Measurements from ENCODE around the gene TCHP. TPM values are rescaled to one million over a fixed set of nuclear protein-coding genes. Genes with fewer than 3 reads are reported as not detected.

TCHP gene
- total RNA-seq, 1 donor from 2014 or later: 8.6 TPM

DNA sequence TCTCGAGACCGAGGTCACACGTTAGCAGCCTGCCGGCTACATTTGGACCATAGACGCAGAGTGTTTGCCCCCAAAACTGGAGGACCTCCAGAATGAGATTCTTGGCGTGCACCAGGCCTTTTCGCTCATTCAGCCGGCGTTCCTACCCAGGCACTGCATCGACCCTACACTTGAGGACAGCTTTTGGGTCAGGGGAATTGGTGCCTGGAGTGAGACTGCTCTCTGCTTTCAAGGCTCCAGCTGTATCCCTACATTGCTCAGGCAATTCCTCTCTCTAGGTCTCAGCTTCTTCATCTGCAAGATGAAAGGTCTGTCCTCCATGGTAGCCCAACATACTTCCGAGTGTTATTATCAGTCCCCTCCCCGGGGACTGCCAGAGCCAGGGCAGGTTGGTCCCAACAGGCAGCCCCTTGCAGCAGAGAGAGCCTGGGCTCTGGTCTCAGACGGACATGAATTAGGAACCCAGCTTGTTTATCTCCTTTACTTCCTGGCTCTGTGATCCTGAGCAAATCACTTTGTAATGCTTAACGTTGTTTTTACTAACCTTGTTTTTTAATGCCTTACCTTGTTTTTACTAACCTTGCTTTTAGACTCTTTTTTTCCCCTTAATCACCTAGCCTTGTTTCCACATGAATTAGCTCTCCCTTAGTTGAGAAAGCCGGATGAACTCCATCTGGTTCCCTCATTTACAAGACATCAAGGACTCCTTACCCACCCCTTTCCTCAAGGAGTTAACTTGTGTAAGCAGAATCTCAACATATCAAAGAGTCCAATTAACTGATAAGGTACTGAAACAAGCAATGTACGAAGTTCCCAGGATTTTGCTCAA, 892 bp downstream of the TCHP start:
- peaks cover 20% of the 10 kb centered on the region for H3K36me3 ChIP-seq (ENCODE audit: insufficient read depth, low read length)
- no peaks in the 10 kb centered on the region for H3K4me1 Mint-ChIP-seq (ENCODE audit: low read depth, unreplicated experiment)
- H3K27me3 Mint-ChIP-seq (ENCODE audit: low read depth, unreplicated experiment): peaks cover 6% of the 10 kb centered on the region
- H3K9me3 ChIP-seq (ENCODE audit: insufficient read depth, low read depth, low read length): no peaks in the 10 kb centered on the region
- peaks cover 11% of the 10 kb centered on the region for H3K36me3 Mint-ChIP-seq (ENCODE audit: low read depth, unreplicated experiment)
- peak overlapping the region; percentile 94 for H3K27ac Mint-ChIP-seq (ENCODE audit: unreplicated experiment)
- H3K4me3 Mint-ChIP-seq (ENCODE audit: unreplicated experiment): peak overlapping the region; percentile 97
- peak overlapping the region; percentile 78 for H3K27ac ChIP-seq (ENCODE audit: low read depth, low read length)
- TF ChIP-seq EZH2 (IDR thresholded peaks at IDR 0.05; ENCODE audit: insufficient read depth, low read length): no peak
- TF ChIP-seq, protein P1, sequence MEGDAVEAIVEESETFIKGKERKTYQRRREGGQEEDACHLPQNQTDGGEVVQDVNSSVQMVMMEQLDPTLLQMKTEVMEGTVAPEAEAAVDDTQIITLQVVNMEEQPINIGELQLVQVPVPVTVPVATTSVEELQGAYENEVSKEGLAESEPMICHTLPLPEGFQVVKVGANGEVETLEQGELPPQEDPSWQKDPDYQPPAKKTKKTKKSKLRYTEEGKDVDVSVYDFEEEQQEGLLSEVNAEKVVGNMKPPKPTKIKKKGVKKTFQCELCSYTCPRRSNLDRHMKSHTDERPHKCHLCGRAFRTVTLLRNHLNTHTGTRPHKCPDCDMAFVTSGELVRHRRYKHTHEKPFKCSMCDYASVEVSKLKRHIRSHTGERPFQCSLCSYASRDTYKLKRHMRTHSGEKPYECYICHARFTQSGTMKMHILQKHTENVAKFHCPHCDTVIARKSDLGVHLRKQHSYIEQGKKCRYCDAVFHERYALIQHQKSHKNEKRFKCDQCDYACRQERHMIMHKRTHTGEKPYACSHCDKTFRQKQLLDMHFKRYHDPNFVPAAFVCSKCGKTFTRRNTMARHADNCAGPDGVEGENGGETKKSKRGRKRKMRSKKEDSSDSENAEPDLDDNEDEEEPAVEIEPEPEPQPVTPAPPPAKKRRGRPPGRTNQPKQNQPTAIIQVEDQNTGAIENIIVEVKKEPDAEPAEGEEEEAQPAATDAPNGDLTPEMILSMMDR (IDR thresholded peaks at IDR 0.05; ENCODE audit: insufficient read depth, low read depth, low read length): no peak
- H4K20me1 ChIP-seq (ENCODE audit: insufficient read depth, low read length): no peaks in the 10 kb centered on the region
- peak overlapping the region; percentile 96 for H2AFZ ChIP-seq (ENCODE audit: low read depth, low read length)
- H3K4me2 ChIP-seq (ENCODE audit: low read length): peak overlapping the region; percentile 99
- FAIRE-seq (no peak), DNase-seq (ENCODE audit: low read depth) (no peak)
- H3K27me3 ChIP-seq (ENCODE audit: insufficient read depth, low read length): no peaks in the 10 kb centered on the region
- peak overlapping the region; percentile 90 for H3K9ac ChIP-seq (ENCODE audit: low read length)
- peaks cover 9% of the 10 kb centered on the region for H3K4me1 ChIP-seq (ENCODE audit: insufficient read depth, low read length)
- H3K79me2 ChIP-seq (ENCODE audit: insufficient read depth, low read length): peaks cover 31% of the 10 kb centered on the region
- H3K9me3 Mint-ChIP-seq (ENCODE audit: unreplicated experiment): no peaks in the 10 kb centered on the region
- peak overlapping the region; percentile 74 for H3K4me3 ChIP-seq (ENCODE audit: insufficient read depth, low read depth, low read length)

DNA sequence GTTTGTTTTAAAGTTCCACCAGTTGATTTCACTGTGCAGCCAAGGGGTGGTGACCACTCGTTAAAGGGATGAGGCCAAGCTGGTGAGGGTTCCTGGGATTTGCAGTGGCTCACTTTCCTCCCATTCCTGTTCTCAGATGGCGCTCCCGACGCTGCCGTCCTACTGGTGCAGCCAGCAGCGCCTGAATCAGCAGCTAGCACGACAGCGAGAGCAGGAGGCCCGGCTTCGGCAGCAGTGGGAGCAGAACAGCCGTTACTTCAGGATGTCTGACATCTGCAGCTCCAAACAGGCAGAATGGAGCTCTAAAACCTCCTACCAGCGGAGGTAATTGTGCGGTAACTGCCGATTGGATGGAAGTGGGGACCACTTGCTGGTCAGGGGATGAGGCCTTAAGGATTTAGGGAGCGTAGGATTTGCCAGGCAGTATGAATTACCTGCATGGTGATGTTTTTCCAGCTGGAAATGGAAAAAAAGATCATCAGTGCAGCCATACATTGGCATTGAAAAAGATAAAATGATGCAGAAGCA, 2.9 kb downstream of the TCHP start:
- no peak for TF ChIP-seq EZH2 (IDR thresholded peaks at IDR 0.05; ENCODE audit: insufficient read depth, low read length)
- TF ChIP-seq, protein P1 (IDR thresholded peaks at IDR 0.05; ENCODE audit: insufficient read depth, low read depth, low read length): no peak
- no peak overlapping the region for H3K27ac ChIP-seq (ENCODE audit: low read depth, low read length)
- H3K4me1 Mint-ChIP-seq (ENCODE audit: low read depth, unreplicated experiment): no peaks in the 10 kb centered on the region
- DNase-seq (ENCODE audit: low read depth) (no peak), FAIRE-seq (no peak)
- H3K27me3 Mint-ChIP-seq (ENCODE audit: low read depth, unreplicated experiment): peaks cover under 1% of the 10 kb centered on the region
- no peak overlapping the region for H3K4me3 Mint-ChIP-seq (ENCODE audit: unreplicated experiment)
- H3K36me3 ChIP-seq (ENCODE audit: insufficient read depth, low read length): peaks cover 34% of the 10 kb centered on the region
- peaks cover 9% of the 10 kb centered on the region for H3K4me1 ChIP-seq (ENCODE audit: insufficient read depth, low read length)
- no peak overlapping the region for H3K27ac Mint-ChIP-seq (ENCODE audit: unreplicated experiment)
- H2AFZ ChIP-seq (ENCODE audit: low read depth, low read length): no peak overlapping the region
- peaks cover 20% of the 10 kb centered on the region for H3K36me3 Mint-ChIP-seq (ENCODE audit: low read depth, unreplicated experiment)
- H3K4me3 ChIP-seq (ENCODE audit: insufficient read depth, low read depth, low read length): no peak overlapping the region
- H3K9ac ChIP-seq (ENCODE audit: low read length): no peak overlapping the region
- H3K9me3 ChIP-seq (ENCODE audit: insufficient read depth, low read depth, low read length): no peaks in the 10 kb centered on the region
- no peaks in the 10 kb centered on the region for H3K27me3 ChIP-seq (ENCODE audit: insufficient read depth, low read length)
- peaks cover 31% of the 10 kb centered on the region for H3K79me2 ChIP-seq (ENCODE audit: insufficient read depth, low read length)
- no peaks in the 10 kb centered on the region for H3K9me3 Mint-ChIP-seq (ENCODE audit: unreplicated experiment)
- H4K20me1 ChIP-seq (ENCODE audit: insufficient read depth, low read length): no peaks in the 10 kb centered on the region
- H3K4me2 ChIP-seq (ENCODE audit: low read length): no peak overlapping the region

DNA sequence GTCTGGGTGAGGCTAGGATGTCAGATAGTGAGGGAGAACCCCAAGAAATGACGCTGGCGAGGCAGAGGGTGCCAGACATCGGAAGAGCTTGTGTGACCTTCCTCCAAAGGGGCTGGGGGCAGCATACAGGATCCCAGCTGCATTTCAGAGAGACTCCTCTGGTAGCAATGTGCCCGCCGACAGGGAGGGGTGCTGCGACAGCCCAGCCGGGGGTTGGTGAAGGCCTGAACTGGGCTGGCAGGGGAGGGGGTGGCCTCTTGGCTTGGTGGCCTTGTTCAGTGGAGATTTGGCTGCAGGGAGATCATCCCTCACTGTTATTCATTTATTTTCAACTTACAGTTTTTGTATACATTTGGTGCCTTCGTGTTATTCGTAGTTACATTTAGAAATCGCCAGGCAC, 5.2 kb downstream of the TCHP start:
- no peak overlapping the region for H2AFZ ChIP-seq (ENCODE audit: low read depth, low read length)
- H3K9ac ChIP-seq (ENCODE audit: low read length): no peak overlapping the region
- no peak for TF ChIP-seq EZH2 (IDR thresholded peaks at IDR 0.05; ENCODE audit: insufficient read depth, low read length)
- TF ChIP-seq, protein P1 (IDR thresholded peaks at IDR 0.05; ENCODE audit: insufficient read depth, low read depth, low read length): no peak
- no peak for FAIRE-seq
- H3K4me3 ChIP-seq (ENCODE audit: insufficient read depth, low read depth, low read length): no peak overlapping the region
- no peaks in the 10 kb centered on the region for H4K20me1 ChIP-seq (ENCODE audit: insufficient read depth, low read length)
- H3K79me2 ChIP-seq (ENCODE audit: insufficient read depth, low read length): peaks cover 23% of the 10 kb centered on the region
- Mint-ChIP-seq H3K27ac (ENCODE audit: unreplicated experiment) (no peak overlapping the region), H3K4me3 (ENCODE audit: unreplicated experiment) (no peak overlapping the region), H3K4me1 (ENCODE audit: low read depth, unreplicated experiment) (no peaks in the 10 kb centered on the region), H3K36me3 (ENCODE audit: low read depth, unreplicated experiment) (peaks cover 23% of the 10 kb centered on the region), H3K9me3 (ENCODE audit: unreplicated experiment) (no peaks in the 10 kb centered on the region), H3K27me3 (ENCODE audit: low read depth, unreplicated experiment) (no peaks in the 10 kb centered on the region)
- H3K4me2 ChIP-seq (ENCODE audit: low read length): no peak overlapping the region
- peaks cover 9% of the 10 kb centered on the region for H3K4me1 ChIP-seq (ENCODE audit: insufficient read depth, low read length)
- no peak overlapping the region for H3K27ac ChIP-seq (ENCODE audit: low read depth, low read length)
- H3K36me3 ChIP-seq (ENCODE audit: insufficient read depth, low read length): peaks cover 36% of the 10 kb centered on the region
- no peaks in the 10 kb centered on the region for H3K27me3 ChIP-seq (ENCODE audit: insufficient read depth, low read length)
- DNase-seq (ENCODE audit: low read depth): no peak
- H3K9me3 ChIP-seq (ENCODE audit: insufficient read depth, low read depth, low read length): no peaks in the 10 kb centered on the region

Data from astrocyte (in vitro differentiated cells and primary cell).